GM12891 (cell line): Measurements from ENCODE around the gene PSMG1.

ENCODE experiments used
- POLR2A ChIP-seq: IDR thresholded peaks from 2 replicates; pipeline ENCODE4 v1.6.1; 2011; ENCODE audit warnings: low read depth, low read length, control low read depth
- SPI1 ChIP-seq: IDR thresholded peaks from 2 replicates; pipeline ENCODE4 v1.6.1; 2011; ENCODE audit warnings: low read depth, low read length, control low read depth

DNA sequence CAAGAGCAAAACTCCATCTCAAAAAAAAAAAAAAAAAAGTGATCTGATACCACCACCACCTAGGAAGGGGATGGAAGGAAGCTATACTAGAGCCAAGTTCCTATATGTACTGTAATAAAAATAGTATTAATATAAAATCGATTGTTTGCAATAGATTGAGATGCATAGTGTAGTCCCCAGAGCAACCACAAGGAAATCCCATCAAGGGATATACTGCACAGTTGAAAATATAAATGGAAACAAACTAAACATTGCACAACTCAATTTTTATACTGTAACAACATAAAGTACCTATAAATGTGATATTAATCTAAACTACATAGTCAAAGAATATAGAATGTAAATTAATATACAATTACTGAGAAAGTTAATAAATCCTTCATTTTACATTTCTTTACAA is 20.9 kb upstream of the PSMG1 start:
- no peak for TF ChIP-seq POLR2A
- TF ChIP-seq SPI1 = no peak
